ENCODE results near the gene CACNA2D4.

The CACNA2D4 gene

DNA sequence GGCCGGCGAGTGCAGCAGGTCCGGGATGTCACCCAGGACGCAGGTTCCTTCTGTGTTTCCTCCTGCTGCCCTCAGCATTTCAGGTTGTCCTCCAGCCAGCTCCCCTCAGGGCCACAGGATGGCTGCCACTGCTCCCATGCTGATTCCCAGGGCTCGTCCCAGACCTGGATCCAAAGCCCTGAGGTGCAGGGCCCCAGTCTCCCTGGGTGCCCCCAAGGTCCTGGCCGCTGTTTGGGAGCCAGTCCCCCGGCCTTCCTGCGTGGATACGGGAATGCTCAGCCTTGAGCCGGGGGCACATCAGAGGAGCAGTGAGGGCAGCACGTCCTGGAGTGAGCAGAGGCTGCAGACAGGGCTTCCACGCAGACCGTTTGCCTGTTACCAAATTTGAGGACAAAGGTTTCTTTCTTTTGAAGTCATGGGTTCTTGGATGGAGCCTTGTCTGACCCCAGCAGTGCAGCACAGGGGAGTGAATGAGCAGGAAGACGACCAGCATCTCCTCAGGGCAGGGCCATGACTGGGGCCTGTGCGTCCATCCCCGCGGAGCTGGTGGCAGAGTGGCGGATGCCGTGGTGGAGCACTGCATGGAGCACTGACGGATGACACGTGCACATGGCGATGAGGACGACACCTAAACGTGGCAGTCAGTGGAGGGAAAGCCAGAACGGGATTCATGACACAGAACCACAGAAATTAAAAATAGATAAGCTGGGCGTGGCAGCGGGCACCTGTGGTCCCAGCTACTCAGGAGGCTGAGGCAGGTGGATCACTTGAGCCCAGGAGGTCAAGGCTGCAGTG, 12.5 kb upstream of the CACNA2D4 start:
- no peak overlapping the region for H3K4me3 ChIP-seq (replicated peaks; ENCODE audit: low read depth, low read length)
- H3K27me3 ChIP-seq (replicated peaks; ENCODE audit: control insufficient read depth, insufficient read depth, low read length) = no peaks in the 10 kb centered on the region
- DNase-seq (ENCODE audit: extremely low read depth, insufficient read length) = no peak
- no peaks in the 10 kb centered on the region for H3K36me3 ChIP-seq (ENCODE audit: control insufficient read depth, insufficient read depth, low read length)
- TF ChIP-seq, protein P1, sequence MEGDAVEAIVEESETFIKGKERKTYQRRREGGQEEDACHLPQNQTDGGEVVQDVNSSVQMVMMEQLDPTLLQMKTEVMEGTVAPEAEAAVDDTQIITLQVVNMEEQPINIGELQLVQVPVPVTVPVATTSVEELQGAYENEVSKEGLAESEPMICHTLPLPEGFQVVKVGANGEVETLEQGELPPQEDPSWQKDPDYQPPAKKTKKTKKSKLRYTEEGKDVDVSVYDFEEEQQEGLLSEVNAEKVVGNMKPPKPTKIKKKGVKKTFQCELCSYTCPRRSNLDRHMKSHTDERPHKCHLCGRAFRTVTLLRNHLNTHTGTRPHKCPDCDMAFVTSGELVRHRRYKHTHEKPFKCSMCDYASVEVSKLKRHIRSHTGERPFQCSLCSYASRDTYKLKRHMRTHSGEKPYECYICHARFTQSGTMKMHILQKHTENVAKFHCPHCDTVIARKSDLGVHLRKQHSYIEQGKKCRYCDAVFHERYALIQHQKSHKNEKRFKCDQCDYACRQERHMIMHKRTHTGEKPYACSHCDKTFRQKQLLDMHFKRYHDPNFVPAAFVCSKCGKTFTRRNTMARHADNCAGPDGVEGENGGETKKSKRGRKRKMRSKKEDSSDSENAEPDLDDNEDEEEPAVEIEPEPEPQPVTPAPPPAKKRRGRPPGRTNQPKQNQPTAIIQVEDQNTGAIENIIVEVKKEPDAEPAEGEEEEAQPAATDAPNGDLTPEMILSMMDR (IDR thresholded peaks at IDR 0.05; ENCODE audit: insufficient read depth, low read length, poor library complexity, severe bottlenecking) = no peak

GRCh38 chr12:1929985-1930802, 11.7 kb upstream of the CACNA2D4 start:
- Histone ChIP-seq H3K36me3 (ENCODE audit: control insufficient read depth, insufficient read depth, low read length) (no peaks in the 10 kb centered on the region), H3K4me3 (replicated peaks; ENCODE audit: low read depth, low read length) (no peak overlapping the region), H3K27me3 (replicated peaks; ENCODE audit: control insufficient read depth, insufficient read depth, low read length) (no peaks in the 10 kb centered on the region)
- DNase-seq (ENCODE audit: extremely low read depth, insufficient read length) = no peak
- TF ChIP-seq, protein P1 (IDR thresholded peaks at IDR 0.05; ENCODE audit: insufficient read depth, low read length, poor library complexity, severe bottlenecking) = no peak

DNA sequence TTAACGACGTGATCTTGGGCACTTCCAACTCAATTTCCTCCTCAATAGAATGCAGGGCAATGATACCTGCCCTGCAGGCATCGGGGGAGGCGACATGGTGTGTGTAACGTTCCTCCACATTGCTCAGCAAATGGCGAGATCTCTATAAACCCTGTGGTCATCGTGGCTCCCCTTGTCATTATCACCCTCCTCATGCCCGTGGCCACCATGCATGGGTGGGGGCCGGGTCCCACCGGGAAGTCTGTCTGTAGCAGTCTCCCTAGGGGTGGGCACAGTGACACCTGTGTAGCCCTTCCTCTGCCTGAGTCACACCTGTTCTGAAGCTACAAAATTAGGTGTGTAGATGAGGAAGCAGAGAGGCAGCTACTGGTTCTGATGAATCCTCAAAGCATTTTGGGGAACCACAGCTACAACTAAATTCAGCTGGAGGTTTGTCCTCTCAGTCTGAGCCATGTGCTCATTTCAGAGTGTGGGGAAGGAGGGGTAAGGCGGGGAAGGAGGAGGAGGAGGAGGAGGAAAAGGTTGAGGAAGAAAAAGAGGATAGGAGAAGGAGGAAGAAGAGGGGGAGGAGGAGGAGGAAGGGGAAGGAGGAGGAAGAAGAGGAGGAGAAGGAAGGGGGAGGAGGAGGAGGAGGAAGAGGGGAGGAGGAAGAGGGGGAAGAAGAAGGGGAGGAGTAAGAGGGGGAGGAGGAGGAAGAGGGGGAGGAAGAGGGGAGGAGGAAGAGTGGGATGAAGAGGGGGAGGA, 11.0 kb upstream of the CACNA2D4 start:
- H3K36me3 ChIP-seq (ENCODE audit: control insufficient read depth, insufficient read depth, low read length) = no peaks in the 10 kb centered on the region
- no peaks in the 10 kb centered on the region for H3K27me3 ChIP-seq (replicated peaks; ENCODE audit: control insufficient read depth, insufficient read depth, low read length)
- H3K4me3 ChIP-seq (replicated peaks; ENCODE audit: low read depth, low read length) = no peak overlapping the region
- no peak for DNase-seq (ENCODE audit: extremely low read depth, insufficient read length)
- TF ChIP-seq, protein P1 (IDR thresholded peaks at IDR 0.05; ENCODE audit: insufficient read depth, low read length, poor library complexity, severe bottlenecking) = no peak

DNA sequence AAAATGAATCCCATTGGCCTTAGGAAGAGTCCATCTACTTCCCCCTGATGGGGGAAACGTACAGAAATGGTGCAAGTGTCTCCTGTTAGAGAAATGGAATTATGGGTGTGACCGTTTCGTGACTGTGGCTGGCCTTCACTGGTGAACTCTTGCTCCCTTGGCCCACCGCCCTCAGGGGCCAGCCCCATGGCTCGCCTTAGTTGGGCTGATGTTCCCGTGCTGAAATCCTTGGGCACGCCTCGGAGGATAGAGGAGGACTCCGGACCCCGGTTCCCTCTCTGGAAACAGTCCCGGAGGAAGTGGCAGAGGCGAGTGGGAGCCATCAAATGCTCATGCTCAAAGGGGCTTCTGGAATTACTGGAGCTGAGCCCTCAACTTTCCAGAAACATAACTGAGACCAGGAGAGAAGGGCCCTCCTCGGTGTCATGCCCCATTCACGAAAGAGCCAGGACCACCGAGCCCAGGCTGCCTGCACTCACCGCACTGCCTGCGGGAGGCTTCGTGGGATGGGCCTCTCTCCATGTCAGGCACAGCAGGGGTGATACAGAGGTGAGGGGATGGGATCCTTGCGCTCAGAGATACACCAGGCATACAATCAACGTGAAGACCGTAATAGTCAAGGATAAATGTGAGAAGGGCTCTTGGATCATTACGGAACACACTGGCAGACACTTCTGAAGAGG, 10.1 kb upstream of the CACNA2D4 start:
- Histone ChIP-seq H3K4me3 (replicated peaks; ENCODE audit: low read depth, low read length) (no peak overlapping the region), H3K27me3 (replicated peaks; ENCODE audit: control insufficient read depth, insufficient read depth, low read length) (no peaks in the 10 kb centered on the region), H3K36me3 (ENCODE audit: control insufficient read depth, insufficient read depth, low read length) (no peaks in the 10 kb centered on the region)
- TF ChIP-seq, protein P1 (IDR thresholded peaks at IDR 0.05; ENCODE audit: insufficient read depth, low read length, poor library complexity, severe bottlenecking) = no peak
- no peak for DNase-seq (ENCODE audit: extremely low read depth, insufficient read length)

DNA sequence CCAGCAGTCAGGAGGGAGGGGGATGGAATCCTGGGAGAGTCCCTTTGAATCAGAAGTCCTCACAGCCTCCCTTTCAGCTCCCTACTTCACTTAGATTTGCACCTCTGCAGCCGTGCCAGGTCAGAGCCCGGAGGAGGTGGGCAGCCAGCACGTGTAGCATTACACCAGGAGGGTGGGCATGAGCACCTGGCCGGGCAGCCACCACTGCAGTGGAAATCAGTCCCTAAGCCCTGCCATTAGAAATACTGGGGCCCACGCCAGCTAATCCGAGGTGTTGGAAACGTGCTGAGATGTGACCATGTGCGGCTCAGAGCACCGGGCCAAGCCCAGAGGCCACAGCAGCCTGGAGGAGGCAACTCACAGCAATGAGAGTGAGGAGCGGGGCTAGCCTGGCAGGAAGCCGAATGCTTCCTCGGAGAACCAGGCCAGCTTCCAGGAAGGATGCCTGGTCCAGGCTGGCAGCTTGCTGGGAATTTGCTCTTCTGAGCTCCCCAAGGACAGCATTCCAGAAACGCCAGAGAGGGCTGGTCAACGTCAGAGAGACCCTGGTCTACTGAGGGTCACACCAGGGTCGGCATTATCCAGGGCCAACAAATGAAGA, 9.4 kb upstream of the CACNA2D4 start:
- no peak for DNase-seq (ENCODE audit: extremely low read depth, insufficient read length)
- Histone ChIP-seq H3K27me3 (replicated peaks; ENCODE audit: control insufficient read depth, insufficient read depth, low read length) (no peaks in the 10 kb centered on the region), H3K4me3 (replicated peaks; ENCODE audit: low read depth, low read length) (no peak overlapping the region), H3K36me3 (ENCODE audit: control insufficient read depth, insufficient read depth, low read length) (no peaks in the 10 kb centered on the region)
- TF ChIP-seq, protein P1 (IDR thresholded peaks at IDR 0.05; ENCODE audit: insufficient read depth, low read length, poor library complexity, severe bottlenecking) = no peak
